HEK293 (cell line): Measurements from ENCODE around the gene PRSS33.

ENCODE experiments used
- EGR2 ChIP-seq: fragments of 450-650 bp; formaldehyde crosslinking; IDR thresholded peaks from 2 replicates; pipeline ENCODE4 v1.5.1; 2016; ENCODE audit warnings: low read depth, missing biosample characterization, missing genetic modification characterization
- HIC1 ChIP-seq: fragments of 450-650 bp; formaldehyde crosslinking; IDR thresholded peaks from 2 replicates; pipeline ENCODE4 v1.5.1; 2016; ENCODE audit warnings: missing biosample characterization, missing genetic modification characterization
- KLF9 ChIP-seq: fragments of 450-650 bp; formaldehyde crosslinking; IDR thresholded peaks from 2 replicates; pipeline ENCODE4 v1.5.1; 2016; ENCODE audit warnings: missing biosample characterization, missing genetic modification characterization, low read depth
- PRDM1 ChIP-seq: fragments of 450-650 bp; formaldehyde crosslinking; IDR thresholded peaks from 2 replicates; pipeline ENCODE4; 2016; ENCODE audit warnings: missing biosample characterization, missing genetic modification characterization
- SP3 ChIP-seq: fragments of 450-650 bp; formaldehyde crosslinking; IDR thresholded peaks from 2 replicates; pipeline ENCODE4 v1.5.1; 2016; ENCODE audit warnings: missing biosample characterization, missing genetic modification characterization
- TRIM28 ChIP-seq: IDR thresholded peaks from 2 replicates; pipeline ENCODE4 v1.6.1; 2011; ENCODE audit warnings: low read length, control low read depth, borderline replicate concordance
- WT1 ChIP-seq: fragments of 450-650 bp; formaldehyde crosslinking; IDR thresholded peaks from 2 replicates; pipeline ENCODE4 v1.5.1; 2016; ENCODE audit warnings: missing biosample characterization, missing genetic modification characterization
- ZEB2 ChIP-seq: fragments of 450-650 bp; formaldehyde crosslinking; IDR thresholded peaks from 2 replicates; pipeline ENCODE4 v1.5.1; 2016; ENCODE audit warnings: missing biosample characterization, missing genetic modification characterization
- ZFP37 ChIP-seq: fragments of 450-650 bp; formaldehyde crosslinking; IDR thresholded peaks from 2 replicates; pipeline ENCODE4 v1.5.1; 2016; ENCODE audit warnings: missing biosample characterization, missing genetic modification characterization
- ZFP41 ChIP-seq: fragments of 450-650 bp; formaldehyde crosslinking; IDR thresholded peaks from 2 replicates; pipeline ENCODE4 v1.5.1; 2016; ENCODE audit warnings: missing biosample characterization, missing genetic modification characterization, borderline replicate concordance
- ZNF148 ChIP-seq: fragments of 450-650 bp; formaldehyde crosslinking; IDR thresholded peaks from 2 replicates; pipeline ENCODE4 v1.5.0; 2017; ENCODE audit warnings: missing biosample characterization, missing genetic modification characterization, borderline replicate concordance
- ZNF211 ChIP-seq: fragments of 450-650 bp; formaldehyde crosslinking; IDR thresholded peaks from 2 replicates; pipeline ENCODE4 v1.5.1; 2016; ENCODE audit warnings: low read depth, missing biosample characterization, missing genetic modification characterization
- ZNF223 ChIP-seq: fragments of 450-650 bp; formaldehyde crosslinking; IDR thresholded peaks from 2 replicates; pipeline ENCODE4 v1.5.1; 2016; ENCODE audit warnings: missing biosample characterization, missing genetic modification characterization
- ZNF248 ChIP-seq: fragments of 450-650 bp; formaldehyde crosslinking; IDR thresholded peaks from 2 replicates; pipeline ENCODE4 v1.5.1; 2017; ENCODE audit warnings: missing biosample characterization, missing genetic modification characterization
- ZNF274 ChIP-seq, 2 experiments: fragments of 200-500 bp in 1 of 2; fragments of 450-650 bp in 1 of 2; sonication (Bioruptor generic) in 1 of 2; formaldehyde crosslinking in 1 of 2; IDR thresholded peaks; 2 replicates each; pipeline versions ENCODE4 v1.5.1 to v1.6.1; 2014 to 2016; ENCODE audit warnings: borderline replicate concordance in 1 of 2, inconsistent platforms in 1 of 2, low read length in 1 of 2, missing biosample characterization in 1 of 2, missing genetic modification characterization in 1 of 2
- ZNF292 ChIP-seq: fragments of 450-650 bp; formaldehyde crosslinking; IDR thresholded peaks from 2 replicates; pipeline ENCODE4 v1.5.1; 2016; ENCODE audit warnings: low read depth, missing biosample characterization, missing genetic modification characterization, borderline replicate concordance
- ZNF302 ChIP-seq: fragments of 450-650 bp; formaldehyde crosslinking; IDR thresholded peaks from 2 replicates; pipeline ENCODE4 v1.5.1; 2016; ENCODE audit warnings: missing biosample characterization, missing genetic modification characterization, low read depth
- ZNF335 ChIP-seq: fragments of 450-650 bp; formaldehyde crosslinking; conservative IDR thresholded peaks from 2 replicates; pipeline ENCODE4 v1.5.1; 2016; ENCODE audit warnings: missing biosample characterization, missing genetic modification characterization
- ZNF362 ChIP-seq: fragments of 450-650 bp; formaldehyde crosslinking; IDR thresholded peaks from 2 replicates; pipeline ENCODE4 v1.5.1; 2016; ENCODE audit warnings: missing biosample characterization, missing genetic modification characterization
- ZNF394 ChIP-seq: fragments of 450-650 bp; formaldehyde crosslinking; IDR thresholded peaks from 2 replicates; pipeline ENCODE4 v1.5.1; 2016; ENCODE audit warnings: missing biosample characterization, missing genetic modification characterization, mild to moderate bottlenecking, moderate library complexity, borderline replicate concordance
- ZNF48 ChIP-seq: fragments of 450-650 bp; formaldehyde crosslinking; IDR thresholded peaks from 2 replicates; pipeline ENCODE4 v1.5.1; 2016; ENCODE audit warnings: missing biosample characterization, missing genetic modification characterization
- ZNF600 ChIP-seq: fragments of 450-650 bp; formaldehyde crosslinking; IDR thresholded peaks from 2 replicates; pipeline ENCODE4 v1.5.1; 2016; ENCODE audit warnings: missing biosample characterization, missing genetic modification characterization
- ZNF785 ChIP-seq: fragments of 450-650 bp; formaldehyde crosslinking; IDR thresholded peaks from 2 replicates; pipeline ENCODE4 v1.5.1; 2016; ENCODE audit warnings: missing biosample characterization, missing genetic modification characterization
- ZNF843 ChIP-seq: fragments of 450-650 bp; formaldehyde crosslinking; IDR thresholded peaks from 2 replicates; pipeline ENCODE4 v1.5.1; 2016; ENCODE audit warnings: missing biosample characterization, missing genetic modification characterization
- ZSCAN30 ChIP-seq: fragments of 450-650 bp; IDR thresholded peaks from 2 replicates; pipeline ENCODE4 v1.5.1; 2018; ENCODE audit warnings: missing biosample characterization, mild to moderate bottlenecking, missing genetic modification characterization, moderate library complexity
- ZXDB ChIP-seq: fragments of 450-650 bp; formaldehyde crosslinking; IDR thresholded peaks from 2 replicates; pipeline ENCODE4 v1.5.1; 2016; ENCODE audit warnings: missing biosample characterization, missing genetic modification characterization
- TF ChIP-seq, protein P1 (sequence below): fragments of 450-650 bp; formaldehyde crosslinking; IDR thresholded peaks from 2 replicates; pipeline ENCODE4 v1.5.1; 2017; ENCODE audit warnings: missing biosample characterization, mild to moderate bottlenecking, missing genetic modification characterization, moderate library complexity
- TF ChIP-seq, protein P2 (sequence below): fragments of 450-650 bp; formaldehyde crosslinking; optimal IDR thresholded peaks from 2 replicates; pipeline ENCODE3; 2016; ENCODE audit warnings: missing biosample characterization, mild to moderate bottlenecking, missing genetic modification characterization
- TF ChIP-seq, protein P3 (sequence below): fragments of 450-650 bp; formaldehyde crosslinking; IDR thresholded peaks from 2 replicates; pipeline ENCODE4 v1.5.1; 2017; ENCODE audit warnings: missing biosample characterization, missing genetic modification characterization

The PRSS33 gene

GRCh38 chr16:2770057-2770951 is 17.1 kb downstream of the PRSS33 start (continued):
- TF ChIP-seq ZSCAN30 (tag by site-specific recombination) (no peak), TRIM28 (no peak), ZXDB (tag by site-specific recombination) (no peak), KLF9 (tag by site-specific recombination) (0 out of 2 replicates have a peak, but pooled peaks have one; percentile 28), ZEB2 (peak; percentile 27; the same call in 1 of the 2 replicates), WT1 (tag by site-specific recombination) (0 out of 2 replicates have a peak, but pooled peaks have one; percentile 16), ZFP41 (tag by site-specific recombination) (no peak), ZNF362 (tag by site-specific recombination) (no peak), ZNF148 (tag by site-specific recombination) (no peak), SP3 (no peak), ZNF48 (no peak), ZNF223 (tag by site-specific recombination) (no peak), ZNF335 (tag by site-specific recombination) (no peak), ZNF274 (IDR thresholded peaks at IDR 0.05; ENCODE audit: low read length) (no peak), ZNF274 (tag by site-specific recombination; IDR thresholded peaks at IDR 0.05; ENCODE audit: borderline replicate concordance) (no peak), ZNF211 (tag by site-specific recombination) (no peak), HIC1 (tag by site-specific recombination) (peak; percentile 80; the same call in 1 of the 2 replicates), ZNF394 (tag by site-specific recombination) (no peak), ZNF843 (no peak), ZNF600 (tag by site-specific recombination) (0 out of 2 replicates have a peak, but pooled peaks have one; percentile 4), ZNF248 (tag by site-specific recombination) (no peak), ZFP37 (tag by site-specific recombination) (no peak), ZNF785 (tag by site-specific recombination) (no peak), ZNF292 (tag by site-specific recombination) (no peak), EGR2 (tag by site-specific recombination) (peak; percentile 90), PRDM1 (tag by site-specific recombination) (0 out of 2 replicates have a peak, but pooled peaks have one; percentile 39), ZNF302 (tag by site-specific recombination) (no peak)
- TF ChIP-seq, protein P1, sequence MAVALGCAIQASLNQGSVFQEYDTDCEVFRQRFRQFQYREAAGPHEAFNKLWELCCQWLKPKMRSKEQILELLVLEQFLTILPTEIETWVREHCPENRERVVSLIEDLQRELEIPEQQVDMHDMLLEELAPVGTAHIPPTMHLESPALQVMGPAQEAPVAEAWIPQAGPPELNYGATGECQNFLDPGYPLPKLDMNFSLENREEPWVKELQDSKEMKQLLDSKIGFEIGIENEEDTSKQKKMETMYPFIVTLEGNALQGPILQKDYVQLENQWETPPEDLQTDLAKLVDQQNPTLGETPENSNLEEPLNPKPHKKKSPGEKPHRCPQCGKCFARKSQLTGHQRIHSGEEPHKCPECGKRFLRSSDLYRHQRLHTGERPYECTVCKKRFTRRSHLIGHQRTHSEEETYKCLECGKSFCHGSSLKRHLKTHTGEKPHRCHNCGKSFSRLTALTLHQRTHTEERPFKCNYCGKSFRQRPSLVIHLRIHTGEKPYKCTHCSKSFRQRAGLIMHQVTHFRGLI (tag by site-specific recombination): no peak
- TF ChIP-seq, protein P2, sequence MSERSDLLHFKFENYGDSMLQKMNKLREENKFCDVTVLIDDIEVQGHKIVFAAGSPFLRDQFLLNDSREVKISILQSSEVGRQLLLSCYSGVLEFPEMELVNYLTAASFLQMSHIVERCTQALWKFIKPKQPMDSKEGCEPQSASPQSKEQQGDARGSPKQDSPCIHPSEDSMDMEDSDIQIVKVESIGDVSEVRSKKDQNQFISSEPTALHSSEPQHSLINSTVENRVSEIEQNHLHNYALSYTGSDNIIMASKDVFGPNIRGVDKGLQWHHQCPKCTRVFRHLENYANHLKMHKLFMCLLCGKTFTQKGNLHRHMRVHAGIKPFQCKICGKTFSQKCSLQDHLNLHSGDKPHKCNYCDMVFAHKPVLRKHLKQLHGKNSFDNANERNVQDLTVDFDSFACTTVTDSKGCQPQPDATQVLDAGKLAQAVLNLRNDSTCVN (tag by site-specific recombination): peak; percentile 14
- TF ChIP-seq, protein P3, sequence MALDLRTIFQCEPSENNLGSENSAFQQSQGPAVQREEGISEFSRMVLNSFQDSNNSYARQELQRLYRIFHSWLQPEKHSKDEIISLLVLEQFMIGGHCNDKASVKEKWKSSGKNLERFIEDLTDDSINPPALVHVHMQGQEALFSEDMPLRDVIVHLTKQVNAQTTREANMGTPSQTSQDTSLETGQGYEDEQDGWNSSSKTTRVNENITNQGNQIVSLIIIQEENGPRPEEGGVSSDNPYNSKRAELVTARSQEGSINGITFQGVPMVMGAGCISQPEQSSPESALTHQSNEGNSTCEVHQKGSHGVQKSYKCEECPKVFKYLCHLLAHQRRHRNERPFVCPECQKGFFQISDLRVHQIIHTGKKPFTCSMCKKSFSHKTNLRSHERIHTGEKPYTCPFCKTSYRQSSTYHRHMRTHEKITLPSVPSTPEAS (tag by site-specific recombination): no peak
